ENCODE results near the gene FKBP5.
"Not testable (repeated sequence)": the region's sequence is repeated elsewhere in the genome, so short reads cannot be mapped to it uniquely, and the experiment has no call there.

The FKBP5 gene

GRCh38 chr6:35601331-35602132, 87.2 kb downstream of the FKBP5 start:
- TF ChIP-seq EZH2 (IDR thresholded peaks at IDR 0.05; ENCODE audit: borderline replicate concordance, low read depth, low read length, severe bottlenecking) (no peak), CTCF (IDR thresholded peaks at IDR 0.05; ENCODE audit: borderline replicate concordance, extremely low read depth, low read length, poor library complexity, severe bottlenecking) (no peak)
- Histone ChIP-seq H3K27ac (ENCODE audit: low read length) (no peak overlapping the region), H3K9me3 (ENCODE audit: insufficient read depth, low read length, severe bottlenecking) (no peaks in the 10 kb centered on the region), H3K9ac (ENCODE audit: low read depth, low read length) (no peak overlapping the region), H3K79me2 (ENCODE audit: insufficient read depth, low read length) (no peaks in the 10 kb centered on the region), H2AFZ (ENCODE audit: low read depth, low read length) (no peak overlapping the region), H4K20me1 (ENCODE audit: insufficient read depth, low read length) (no peaks in the 10 kb centered on the region), H3K4me3 (ENCODE audit: low read depth in 1 of 2, low read length in 2 of 2) (no peak overlapping the region), H3K4me1 (ENCODE audit: insufficient read depth, low read length) (peaks cover 29% of the 10 kb centered on the region), H3K4me2 (ENCODE audit: insufficient read depth, low read length) (peak overlapping the region; percentile 1; the same call in 1 of the 2 replicates), H3K36me3 (ENCODE audit: insufficient read depth, low read length) (no peaks in the 10 kb centered on the region), H3K27me3 (ENCODE audit: insufficient read depth, low read length, poor library complexity) (peaks cover 30% of the 10 kb centered on the region)
- peak; percentile 70 for DNase-seq
- ATAC-seq (ENCODE audit: insufficient read depth, low read depth), result peak; percentile 94

- H3K27me3 ChIP-seq (ENCODE audit: insufficient read depth, low read length, poor library complexity), result peaks cover 34% of the 10 kb centered on the region
- H3K9me3 ChIP-seq (ENCODE audit: insufficient read depth, low read length, severe bottlenecking), result no peaks in the 10 kb centered on the region
- ATAC-seq (ENCODE audit: insufficient read depth, low read depth), result no peak
- H3K4me3 ChIP-seq (ENCODE audit: low read depth in 1 of 2, low read length in 2 of 2), result no peak overlapping the region
- no peaks in the 10 kb centered on the region for H3K79me2 ChIP-seq (ENCODE audit: insufficient read depth, low read length)
- no peaks in the 10 kb centered on the region for H4K20me1 ChIP-seq (ENCODE audit: insufficient read depth, low read length)
- TF ChIP-seq CTCF (IDR thresholded peaks at IDR 0.05; ENCODE audit: borderline replicate concordance, extremely low read depth, low read length, poor library complexity, severe bottlenecking), result no peak
- TF ChIP-seq EZH2 (IDR thresholded peaks at IDR 0.05; ENCODE audit: borderline replicate concordance, low read depth, low read length, severe bottlenecking), result no peak
- no peak overlapping the region for H2AFZ ChIP-seq (ENCODE audit: low read depth, low read length)
- no peak overlapping the region for H3K4me2 ChIP-seq (ENCODE audit: insufficient read depth, low read length)
- DNase-seq, result no peak
- peaks cover 29% of the 10 kb centered on the region for H3K4me1 ChIP-seq (ENCODE audit: insufficient read depth, low read length)
- no peak overlapping the region for H3K9ac ChIP-seq (ENCODE audit: low read depth, low read length)
- no peak overlapping the region for H3K27ac ChIP-seq (ENCODE audit: low read length)
- H3K36me3 ChIP-seq (ENCODE audit: insufficient read depth, low read length), result no peaks in the 10 kb centered on the region
These were observed 88.0 kb downstream of the FKBP5 start for GRCh38 chr6:35600659-35601125.

- Histone ChIP-seq H3K9me3 (ENCODE audit: insufficient read depth, low read length, severe bottlenecking) (no peaks in the 10 kb centered on the region), H2AFZ (ENCODE audit: low read depth, low read length) (no peak overlapping the region), H3K36me3 (ENCODE audit: insufficient read depth, low read length) (no peaks in the 10 kb centered on the region), H3K27me3 (ENCODE audit: insufficient read depth, low read length, poor library complexity) (peaks cover 35% of the 10 kb centered on the region), H3K4me1 (ENCODE audit: insufficient read depth, low read length) (peaks cover 29% of the 10 kb centered on the region), H3K4me3 (ENCODE audit: low read depth in 1 of 2, low read length in 2 of 2) (no peak overlapping the region), H3K27ac (ENCODE audit: low read length) (no peak overlapping the region), H4K20me1 (ENCODE audit: insufficient read depth, low read length) (no peaks in the 10 kb centered on the region), H3K9ac (ENCODE audit: low read depth, low read length) (no peak overlapping the region), H3K79me2 (ENCODE audit: insufficient read depth, low read length) (no peaks in the 10 kb centered on the region), H3K4me2 (ENCODE audit: insufficient read depth, low read length) (no peak overlapping the region)
- ATAC-seq (ENCODE audit: insufficient read depth, low read depth), result no peak
- TF ChIP-seq EZH2 (IDR thresholded peaks at IDR 0.05; ENCODE audit: borderline replicate concordance, low read depth, low read length, severe bottlenecking) (no peak), CTCF (IDR thresholded peaks at IDR 0.05; ENCODE audit: borderline replicate concordance, extremely low read depth, low read length, poor library complexity, severe bottlenecking) (no peak)
- no peak for DNase-seq
These were observed 88.7 kb downstream of the FKBP5 start for GRCh38 chr6:35599761-35600658.

- H3K4me3 ChIP-seq (ENCODE audit: low read depth in 1 of 2, low read length in 2 of 2); H3K36me3 ChIP-seq (ENCODE audit: insufficient read depth, low read length); H3K9me3 ChIP-seq (ENCODE audit: insufficient read depth, low read length, severe bottlenecking); ATAC-seq (ENCODE audit: insufficient read depth, low read depth); H3K4me2 ChIP-seq (ENCODE audit: insufficient read depth, low read length); H2AFZ ChIP-seq (ENCODE audit: low read depth, low read length); H3K79me2 ChIP-seq (ENCODE audit: insufficient read depth, low read length); H4K20me1 ChIP-seq (ENCODE audit: insufficient read depth, low read length); H3K27ac ChIP-seq (ENCODE audit: low read length); DNase-seq; H3K9ac ChIP-seq (ENCODE audit: low read depth, low read length): not testable (repeated sequence)
- Histone ChIP-seq H3K4me1 (ENCODE audit: insufficient read depth, low read length) (peaks cover 29% of the 10 kb centered on the region), H3K27me3 (ENCODE audit: insufficient read depth, low read length, poor library complexity) (peaks cover 42% of the 10 kb centered on the region)
These were observed 90.1 kb downstream of the FKBP5 start for GRCh38 chr6:35598621-35599020.

All from DND-41 (cell line).